HL-60 (cell line): ENCODE measurements around the gene NECTIN2.

ENCODE experiments used
- GABPA ChIP-seq: IDR thresholded peaks from 2 replicates; pipeline ENCODE4 v1.6.1; 2012; ENCODE audit warnings: low read depth
- POLR2AphosphoS5 ChIP-seq: IDR thresholded peaks from 2 replicates; pipeline ENCODE4 v1.6.1; 2012; ENCODE audit warnings: low read depth
- SPI1 ChIP-seq: IDR thresholded peaks from 2 replicates; pipeline ENCODE4 v1.6.1; 2012; ENCODE audit warnings: low read depth, mild to moderate bottlenecking, borderline replicate concordance
- TF ChIP-seq, protein P1 (sequence below): IDR thresholded peaks from one replicate; pipeline ENCODE4 v1.5.1; 2011; ENCODE audit warnings: low read length, control low read depth, inconsistent platforms; ENCODE audit not compliant: insufficient read depth
- TF ChIP-seq, protein P2 (sequence below): IDR thresholded peaks from 2 replicates; pipeline ENCODE4 v1.6.1; 2012; ENCODE audit warnings: low read depth; ENCODE audit not compliant: insufficient replicate concordance

DNA sequence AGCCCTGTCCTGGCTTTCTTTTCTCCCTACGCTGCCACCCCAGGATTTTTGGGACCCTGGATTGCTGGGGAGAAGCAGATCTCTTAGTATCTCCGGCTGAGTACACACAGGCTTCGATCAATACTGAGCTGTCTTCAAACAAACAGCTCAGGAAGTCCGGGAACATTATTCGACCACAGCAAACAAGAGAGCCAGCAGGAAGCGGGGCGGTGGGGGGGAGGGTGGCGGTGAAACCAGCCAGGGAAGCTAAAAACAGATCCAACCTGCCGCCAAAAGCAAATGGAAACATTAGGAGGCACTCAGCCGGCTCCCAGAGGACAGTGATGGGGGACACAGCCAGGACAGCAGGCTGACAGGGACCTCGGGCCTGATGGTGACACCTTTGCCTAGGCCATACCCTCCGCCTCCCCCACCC is 49.4 kb upstream of the NECTIN2 start:
- TF ChIP-seq, protein P1, sequence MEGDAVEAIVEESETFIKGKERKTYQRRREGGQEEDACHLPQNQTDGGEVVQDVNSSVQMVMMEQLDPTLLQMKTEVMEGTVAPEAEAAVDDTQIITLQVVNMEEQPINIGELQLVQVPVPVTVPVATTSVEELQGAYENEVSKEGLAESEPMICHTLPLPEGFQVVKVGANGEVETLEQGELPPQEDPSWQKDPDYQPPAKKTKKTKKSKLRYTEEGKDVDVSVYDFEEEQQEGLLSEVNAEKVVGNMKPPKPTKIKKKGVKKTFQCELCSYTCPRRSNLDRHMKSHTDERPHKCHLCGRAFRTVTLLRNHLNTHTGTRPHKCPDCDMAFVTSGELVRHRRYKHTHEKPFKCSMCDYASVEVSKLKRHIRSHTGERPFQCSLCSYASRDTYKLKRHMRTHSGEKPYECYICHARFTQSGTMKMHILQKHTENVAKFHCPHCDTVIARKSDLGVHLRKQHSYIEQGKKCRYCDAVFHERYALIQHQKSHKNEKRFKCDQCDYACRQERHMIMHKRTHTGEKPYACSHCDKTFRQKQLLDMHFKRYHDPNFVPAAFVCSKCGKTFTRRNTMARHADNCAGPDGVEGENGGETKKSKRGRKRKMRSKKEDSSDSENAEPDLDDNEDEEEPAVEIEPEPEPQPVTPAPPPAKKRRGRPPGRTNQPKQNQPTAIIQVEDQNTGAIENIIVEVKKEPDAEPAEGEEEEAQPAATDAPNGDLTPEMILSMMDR: no peak
- TF ChIP-seq GABPA: no peak
- TF ChIP-seq, protein P2, sequence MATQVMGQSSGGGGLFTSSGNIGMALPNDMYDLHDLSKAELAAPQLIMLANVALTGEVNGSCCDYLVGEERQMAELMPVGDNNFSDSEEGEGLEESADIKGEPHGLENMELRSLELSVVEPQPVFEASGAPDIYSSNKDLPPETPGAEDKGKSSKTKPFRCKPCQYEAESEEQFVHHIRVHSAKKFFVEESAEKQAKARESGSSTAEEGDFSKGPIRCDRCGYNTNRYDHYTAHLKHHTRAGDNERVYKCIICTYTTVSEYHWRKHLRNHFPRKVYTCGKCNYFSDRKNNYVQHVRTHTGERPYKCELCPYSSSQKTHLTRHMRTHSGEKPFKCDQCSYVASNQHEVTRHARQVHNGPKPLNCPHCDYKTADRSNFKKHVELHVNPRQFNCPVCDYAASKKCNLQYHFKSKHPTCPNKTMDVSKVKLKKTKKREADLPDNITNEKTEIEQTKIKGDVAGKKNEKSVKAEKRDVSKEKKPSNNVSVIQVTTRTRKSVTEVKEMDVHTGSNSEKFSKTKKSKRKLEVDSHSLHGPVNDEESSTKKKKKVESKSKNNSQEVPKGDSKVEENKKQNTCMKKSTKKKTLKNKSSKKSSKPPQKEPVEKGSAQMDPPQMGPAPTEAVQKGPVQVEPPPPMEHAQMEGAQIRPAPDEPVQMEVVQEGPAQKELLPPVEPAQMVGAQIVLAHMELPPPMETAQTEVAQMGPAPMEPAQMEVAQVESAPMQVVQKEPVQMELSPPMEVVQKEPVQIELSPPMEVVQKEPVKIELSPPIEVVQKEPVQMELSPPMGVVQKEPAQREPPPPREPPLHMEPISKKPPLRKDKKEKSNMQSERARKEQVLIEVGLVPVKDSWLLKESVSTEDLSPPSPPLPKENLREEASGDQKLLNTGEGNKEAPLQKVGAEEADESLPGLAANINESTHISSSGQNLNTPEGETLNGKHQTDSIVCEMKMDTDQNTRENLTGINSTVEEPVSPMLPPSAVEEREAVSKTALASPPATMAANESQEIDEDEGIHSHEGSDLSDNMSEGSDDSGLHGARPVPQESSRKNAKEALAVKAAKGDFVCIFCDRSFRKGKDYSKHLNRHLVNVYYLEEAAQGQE: no peak
- TF ChIP-seq POLR2AphosphoS5: no peak
- no peak for TF ChIP-seq SPI1
